ENCODE data around the gene ZNF488.

The ZNF488 gene

GRCh38 chr10:47337310-47337709 is 46.8 kb downstream of the ZNF488 start:
- no peak overlapping the region for H3K4me3 ChIP-seq (ENCODE audit: low read depth, low read length, poor library complexity, severe bottlenecking)
- H3K79me2 ChIP-seq (ENCODE audit: insufficient read depth, low read length) = no peaks in the 10 kb centered on the region
- H3K9me3 ChIP-seq (ENCODE audit: low read length) = no peaks in the 10 kb centered on the region
- no peak overlapping the region for H3K27ac ChIP-seq (ENCODE audit: low read depth, low read length, poor library complexity, severe bottlenecking)
- H3K36me3 ChIP-seq (ENCODE audit: insufficient read depth, low read length) = no peaks in the 10 kb centered on the region
- TF ChIP-seq, protein P1, sequence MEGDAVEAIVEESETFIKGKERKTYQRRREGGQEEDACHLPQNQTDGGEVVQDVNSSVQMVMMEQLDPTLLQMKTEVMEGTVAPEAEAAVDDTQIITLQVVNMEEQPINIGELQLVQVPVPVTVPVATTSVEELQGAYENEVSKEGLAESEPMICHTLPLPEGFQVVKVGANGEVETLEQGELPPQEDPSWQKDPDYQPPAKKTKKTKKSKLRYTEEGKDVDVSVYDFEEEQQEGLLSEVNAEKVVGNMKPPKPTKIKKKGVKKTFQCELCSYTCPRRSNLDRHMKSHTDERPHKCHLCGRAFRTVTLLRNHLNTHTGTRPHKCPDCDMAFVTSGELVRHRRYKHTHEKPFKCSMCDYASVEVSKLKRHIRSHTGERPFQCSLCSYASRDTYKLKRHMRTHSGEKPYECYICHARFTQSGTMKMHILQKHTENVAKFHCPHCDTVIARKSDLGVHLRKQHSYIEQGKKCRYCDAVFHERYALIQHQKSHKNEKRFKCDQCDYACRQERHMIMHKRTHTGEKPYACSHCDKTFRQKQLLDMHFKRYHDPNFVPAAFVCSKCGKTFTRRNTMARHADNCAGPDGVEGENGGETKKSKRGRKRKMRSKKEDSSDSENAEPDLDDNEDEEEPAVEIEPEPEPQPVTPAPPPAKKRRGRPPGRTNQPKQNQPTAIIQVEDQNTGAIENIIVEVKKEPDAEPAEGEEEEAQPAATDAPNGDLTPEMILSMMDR (IDR thresholded peaks at IDR 0.05; ENCODE audit: low read length) = no peak
- no peak for TF ChIP-seq EZH2 (IDR thresholded peaks at IDR 0.05; ENCODE audit: borderline replicate concordance, low read length)
- H3K4me1 ChIP-seq (ENCODE audit: insufficient read depth, low read length, severe bottlenecking) = no peaks in the 10 kb centered on the region
- H3F3A ChIP-seq (ENCODE audit: insufficient read depth, low read length) = no peaks in the 10 kb centered on the region
- no peak overlapping the region for H3K9ac ChIP-seq (ENCODE audit: low read length)
- H3K4me2 ChIP-seq (ENCODE audit: low read length) = no peak overlapping the region
- H4K20me1 ChIP-seq (ENCODE audit: insufficient read depth, low read length) = no peaks in the 10 kb centered on the region
- no peak overlapping the region for H2AFZ ChIP-seq (ENCODE audit: low read length)
- H3K27me3 ChIP-seq (ENCODE audit: insufficient read depth, low read length) = 0 out of 2 replicates have a peak, but pooled peaks cover 5% of the 10 kb centered on the region
- no peaks in the 10 kb centered on the region for H3K9me2 ChIP-seq (ENCODE audit: low read depth, low read length)

DNA sequence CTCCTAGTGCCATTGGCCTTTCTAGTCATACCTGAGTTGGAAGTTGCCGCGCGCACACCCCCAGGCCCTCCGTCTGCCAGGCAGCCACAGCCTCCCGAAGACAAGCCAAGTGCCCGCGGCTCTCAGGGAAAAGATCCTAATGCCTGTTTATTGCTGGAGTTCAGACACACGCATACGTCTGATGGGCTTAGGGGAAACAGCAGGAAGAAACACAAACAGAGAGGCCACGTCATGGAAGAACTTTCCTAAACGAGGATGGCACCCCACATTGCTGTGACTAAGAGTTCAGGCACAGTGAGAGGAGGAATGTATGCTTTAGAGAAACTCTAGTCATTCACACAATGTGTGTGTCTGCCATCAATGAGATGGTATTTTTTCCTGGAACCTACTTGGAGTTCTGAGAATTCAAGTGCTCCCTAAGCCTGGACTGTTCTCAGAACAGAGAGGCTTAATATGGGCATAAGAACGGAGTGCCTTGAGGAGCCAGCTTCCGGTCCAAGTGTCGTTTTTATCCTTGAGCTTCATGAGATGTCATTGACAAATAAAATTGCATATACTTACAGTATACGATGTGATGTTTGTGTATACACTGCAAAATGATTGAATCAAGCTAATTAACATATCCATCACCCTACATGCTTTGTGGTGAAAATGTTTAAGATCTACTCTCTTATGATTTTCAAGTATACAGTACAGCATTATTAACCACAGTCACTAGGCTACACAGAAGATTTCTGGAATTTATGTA is 47.5 kb downstream of the ZNF488 start:
- Histone ChIP-seq H3F3A (ENCODE audit: insufficient read depth, low read length) (no peaks in the 10 kb centered on the region), H3K27me3 (ENCODE audit: insufficient read depth, low read length) (0 out of 2 replicates have a peak, but pooled peaks cover 5% of the 10 kb centered on the region), H3K9me3 (ENCODE audit: low read length) (no peaks in the 10 kb centered on the region), H3K9ac (ENCODE audit: low read length) (no peak overlapping the region), H3K79me2 (ENCODE audit: insufficient read depth, low read length) (no peaks in the 10 kb centered on the region), H3K4me1 (ENCODE audit: insufficient read depth, low read length, severe bottlenecking) (no peaks in the 10 kb centered on the region), H4K20me1 (ENCODE audit: insufficient read depth, low read length) (no peaks in the 10 kb centered on the region), H3K4me2 (ENCODE audit: low read length) (no peak overlapping the region), H3K9me2 (ENCODE audit: low read depth, low read length) (no peaks in the 10 kb centered on the region), H3K27ac (ENCODE audit: low read depth, low read length, poor library complexity, severe bottlenecking) (no peak overlapping the region), H3K4me3 (ENCODE audit: low read depth, low read length, poor library complexity, severe bottlenecking) (no peak overlapping the region), H3K36me3 (ENCODE audit: insufficient read depth, low read length) (no peaks in the 10 kb centered on the region), H2AFZ (ENCODE audit: low read length) (no peak overlapping the region)
- TF ChIP-seq, protein P1 (IDR thresholded peaks at IDR 0.05; ENCODE audit: low read length) = no peak
- no peak for TF ChIP-seq EZH2 (IDR thresholded peaks at IDR 0.05; ENCODE audit: borderline replicate concordance, low read length)

GRCh38 chr10:47335906-47336305 is 48.2 kb downstream of the ZNF488 start:
- H3F3A ChIP-seq (ENCODE audit: insufficient read depth, low read length) = no peaks in the 10 kb centered on the region
- TF ChIP-seq, protein P1 (IDR thresholded peaks at IDR 0.05; ENCODE audit: low read length) = no peak
- TF ChIP-seq EZH2 (IDR thresholded peaks at IDR 0.05; ENCODE audit: borderline replicate concordance, low read length) = no peak
- no peak overlapping the region for H3K9ac ChIP-seq (ENCODE audit: low read length)
- H3K27ac ChIP-seq (ENCODE audit: low read depth, low read length, poor library complexity, severe bottlenecking) = no peak overlapping the region
- no peaks in the 10 kb centered on the region for H3K9me3 ChIP-seq (ENCODE audit: low read length)
- 0 out of 2 replicates have a peak, but pooled peaks cover 5% of the 10 kb centered on the region for H3K27me3 ChIP-seq (ENCODE audit: insufficient read depth, low read length)
- H3K9me2 ChIP-seq (ENCODE audit: low read depth, low read length) = no peaks in the 10 kb centered on the region
- no peak overlapping the region for H2AFZ ChIP-seq (ENCODE audit: low read length)
- H3K79me2 ChIP-seq (ENCODE audit: insufficient read depth, low read length) = no peaks in the 10 kb centered on the region
- H4K20me1 ChIP-seq (ENCODE audit: insufficient read depth, low read length) = no peaks in the 10 kb centered on the region
- no peaks in the 10 kb centered on the region for H3K36me3 ChIP-seq (ENCODE audit: insufficient read depth, low read length)
- no peak overlapping the region for H3K4me2 ChIP-seq (ENCODE audit: low read length)
- H3K4me1 ChIP-seq (ENCODE audit: insufficient read depth, low read length, severe bottlenecking) = no peaks in the 10 kb centered on the region
- H3K4me3 ChIP-seq (ENCODE audit: low read depth, low read length, poor library complexity, severe bottlenecking) = no peak overlapping the region
